NCI-H2196 treated with DMSO at 0.1 percent for 48 hours (cell line): ENCODE results near the gene SAT2.

Source experiments
- DNase-seq: peaks from one replicate; lab custom pipeline; 2025; ENCODE audit not compliant: unreplicated experiment; lab: John Stamatoyannopoulos, UW

SAT2 gene

DNA sequence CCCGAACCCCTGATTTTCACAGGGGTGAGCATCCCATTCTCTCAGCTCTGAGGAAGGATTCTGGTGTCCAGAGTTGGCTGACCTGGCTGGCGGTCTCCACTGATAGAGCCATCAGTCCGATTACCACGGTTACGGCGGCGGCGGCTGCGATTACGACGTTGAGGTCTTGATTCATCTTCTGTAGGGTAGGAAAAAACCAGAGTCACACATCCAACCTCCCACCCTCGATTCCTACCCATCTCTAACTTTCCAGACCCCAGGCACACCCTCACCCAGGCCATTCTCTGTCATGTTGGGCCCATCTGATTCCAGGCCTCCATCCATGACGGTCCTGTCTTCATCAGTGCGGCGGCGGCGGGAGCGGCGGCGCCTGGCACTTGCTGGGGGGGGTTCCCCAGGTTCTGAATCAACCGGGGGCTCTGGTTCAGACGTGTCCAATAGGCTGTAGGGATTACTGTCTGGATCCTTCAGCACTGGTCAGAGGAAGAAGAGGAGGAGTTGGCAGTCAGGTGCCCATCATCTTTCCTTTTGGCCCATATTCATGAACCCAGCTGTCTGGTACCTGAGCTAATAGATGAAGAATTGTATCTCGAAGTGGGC, 35.1 kb downstream of the SAT2 start:
- no peak for DNase-seq

DNA sequence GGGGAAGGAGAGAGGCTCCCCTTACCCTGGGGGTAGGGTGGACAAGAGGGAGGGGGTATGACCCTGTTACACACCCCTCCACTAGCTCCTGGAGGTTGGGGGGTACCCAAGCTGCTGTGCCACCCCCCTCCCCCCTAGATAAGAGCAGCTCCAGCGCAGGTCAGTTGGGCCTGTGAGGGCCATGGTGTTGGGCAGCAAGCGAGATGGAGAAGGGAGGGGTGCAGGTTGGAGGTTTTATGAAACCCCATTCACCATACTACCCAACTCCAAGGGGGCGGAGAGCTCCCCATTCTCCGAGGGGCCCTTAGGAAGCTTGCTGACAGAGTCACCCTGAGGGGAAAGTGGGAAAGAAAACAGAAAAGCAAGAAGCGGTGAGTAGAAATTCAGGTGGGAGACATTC, 36.0 kb downstream of the SAT2 start:
- DNase-seq: no peak

DNA sequence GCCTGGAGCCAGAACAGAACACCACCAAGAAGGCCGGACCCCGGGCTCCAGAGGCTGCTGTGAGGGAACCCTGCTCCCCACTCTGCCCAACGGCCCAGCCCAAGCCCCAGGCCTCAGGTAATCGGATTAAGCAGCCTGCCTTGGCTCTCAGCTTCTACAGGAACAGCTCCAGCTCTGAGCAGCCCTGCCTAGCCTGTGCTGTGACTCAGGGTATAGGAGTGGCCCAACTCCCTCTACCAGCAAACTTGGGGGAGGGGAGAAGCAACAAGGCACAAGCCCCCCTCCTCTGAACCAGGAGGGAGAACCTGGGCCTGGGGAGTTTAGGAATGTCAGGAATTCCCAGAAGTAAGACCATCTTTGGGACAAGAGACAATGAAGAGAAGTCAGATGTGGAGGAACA, 36.9 kb downstream of the SAT2 start:
- no peak for DNase-seq

DNA sequence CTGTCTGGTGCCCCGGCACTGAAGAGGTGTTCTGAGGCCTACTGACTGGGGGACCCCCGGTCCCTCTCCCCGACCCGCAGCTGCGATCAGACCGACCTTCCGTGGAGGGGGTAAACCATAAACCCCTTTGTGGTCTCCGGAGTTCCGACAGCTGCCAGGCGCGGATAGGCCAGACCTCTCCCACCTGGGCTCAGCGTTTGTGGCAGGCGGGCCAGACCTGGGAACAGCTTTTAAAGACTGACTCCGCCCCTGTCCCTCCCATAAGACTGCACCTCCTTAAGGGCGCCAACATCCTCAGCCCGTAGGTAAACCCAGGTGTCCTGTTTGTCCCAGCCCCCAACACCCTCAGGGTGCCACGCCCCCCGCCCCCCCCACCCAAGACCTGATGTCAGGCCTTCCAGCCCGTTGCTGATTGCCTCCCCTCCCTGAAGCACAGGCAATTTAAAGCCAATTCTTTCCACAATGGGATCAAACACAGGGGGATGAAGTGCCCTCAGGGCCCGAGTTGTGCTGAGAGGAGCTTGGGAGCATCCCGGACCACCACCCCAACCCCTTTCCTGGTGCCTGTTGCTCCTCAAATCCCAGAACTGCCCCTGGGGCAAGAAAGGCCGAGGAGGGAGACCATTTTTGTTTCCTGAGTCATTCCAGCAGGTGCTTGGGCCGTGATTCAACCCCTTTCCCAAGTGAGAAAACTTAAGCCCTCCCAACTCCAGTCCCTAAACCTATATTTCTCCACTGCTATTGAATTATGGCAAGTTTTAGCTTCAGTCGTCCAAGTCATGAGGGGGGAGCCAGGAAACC, 37.5 kb downstream of the SAT2 start, which contains the start of gene SOX15:
TSS of gene SOX15 (minus strand) at position 204 of the 801 bp plus-strand sequence. CDS start 418 bp downstream, outside the sequence.
- no peak for DNase-seq

DNA sequence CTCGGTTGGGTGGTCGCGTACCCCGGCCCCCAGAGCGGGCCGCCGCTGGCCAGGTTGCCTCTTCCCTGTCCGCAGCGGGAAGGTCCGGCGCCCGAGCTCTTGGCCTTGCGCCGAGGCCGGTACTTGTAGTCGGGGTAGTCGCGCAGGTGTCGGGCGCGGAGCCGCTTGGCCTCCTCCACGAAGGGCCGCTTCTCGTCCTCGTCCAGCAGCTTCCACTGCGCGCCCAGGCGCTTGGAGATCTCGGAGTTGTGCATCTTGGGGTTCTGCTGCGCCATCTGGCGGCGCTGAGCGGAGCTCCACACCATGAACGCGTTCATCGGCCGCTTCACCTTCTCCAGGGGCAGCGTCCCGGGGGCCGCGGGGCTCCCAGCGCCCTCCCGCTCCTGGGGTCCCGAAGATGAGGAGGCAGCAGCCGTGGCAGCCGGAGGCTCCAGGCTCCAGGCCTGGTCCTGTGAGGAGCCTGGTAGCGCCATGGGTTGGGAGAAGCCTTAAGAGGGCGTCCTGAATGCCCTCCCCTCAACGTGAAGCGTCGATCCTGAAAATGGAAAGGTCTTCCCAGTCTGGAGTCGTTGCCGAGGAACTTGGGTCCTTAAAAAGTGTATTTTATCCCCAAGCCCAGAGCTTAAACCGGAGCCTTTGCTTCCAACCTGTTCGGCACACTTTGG, 38.3 kb downstream of the SAT2 start:
- DNase-seq: no peak

DNA sequence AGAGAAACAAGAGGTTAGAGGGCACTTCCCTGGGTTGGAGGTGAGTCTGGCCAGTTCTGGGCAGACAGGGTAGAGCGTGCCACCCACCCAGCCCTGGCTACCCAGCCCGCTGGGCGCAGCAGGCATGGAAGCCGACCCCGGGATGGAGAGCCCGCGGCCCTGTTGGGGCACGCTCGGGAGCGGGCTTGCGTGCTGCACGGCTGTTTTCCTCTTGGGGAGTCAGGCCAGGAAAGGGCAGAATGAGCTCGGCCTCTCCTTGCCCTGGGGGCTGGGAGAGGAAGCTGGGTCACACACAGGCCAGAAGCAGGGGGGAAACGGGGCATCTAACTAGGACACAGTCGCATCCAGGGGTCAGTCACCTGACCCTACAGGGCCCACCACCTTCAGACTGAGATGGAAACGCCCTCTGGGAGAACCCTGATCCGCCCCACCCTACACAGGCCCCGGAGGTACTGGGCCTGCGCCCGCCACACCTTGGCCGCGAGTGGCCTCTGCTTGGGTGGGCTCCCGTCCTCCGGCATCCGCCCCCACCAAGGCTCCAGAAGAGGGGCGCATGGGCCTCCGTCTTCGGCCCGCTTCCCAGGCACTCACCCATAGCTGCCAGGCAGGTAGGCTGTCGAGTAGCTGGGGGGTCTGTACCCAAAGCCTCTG, 38.9 kb downstream of the SAT2 start:
- no peak for DNase-seq

DNA sequence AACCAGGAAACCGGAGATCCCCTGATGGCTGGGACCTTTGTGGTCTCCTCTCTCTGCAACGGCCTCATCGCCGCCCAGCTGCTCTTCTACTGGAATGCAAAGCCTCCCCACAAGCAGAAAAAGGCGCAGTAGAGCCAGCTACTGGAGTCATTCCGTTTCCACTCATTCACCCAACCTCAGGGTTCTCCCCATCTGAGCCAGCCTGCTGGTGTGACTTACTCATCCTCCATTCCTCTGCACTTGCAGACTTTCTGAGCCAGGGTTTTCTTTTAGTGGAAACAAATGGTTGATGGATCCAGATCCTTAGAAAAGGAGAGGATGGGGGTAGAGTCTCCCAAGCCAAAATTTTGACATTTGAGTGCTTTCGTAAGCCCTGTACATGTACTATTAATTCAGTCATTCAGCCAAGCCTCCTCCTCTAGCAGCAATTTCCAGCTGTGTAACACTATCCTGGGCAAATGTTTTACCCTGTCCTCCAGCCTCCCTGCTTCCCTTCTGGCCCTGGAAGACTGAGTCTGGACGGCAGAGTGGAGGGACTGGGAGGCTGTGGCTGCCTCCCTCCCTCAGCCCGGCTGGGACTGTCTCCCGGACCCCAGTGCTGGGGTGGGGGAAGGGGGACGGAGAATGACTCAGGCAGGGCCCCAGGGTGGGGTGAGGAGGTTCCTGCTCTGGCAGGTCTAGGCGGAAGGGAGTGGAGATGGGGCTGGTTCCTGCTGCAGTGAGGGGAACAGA, 40.0 kb downstream of the SAT2 start:
- DNase-seq: no peak

DNA sequence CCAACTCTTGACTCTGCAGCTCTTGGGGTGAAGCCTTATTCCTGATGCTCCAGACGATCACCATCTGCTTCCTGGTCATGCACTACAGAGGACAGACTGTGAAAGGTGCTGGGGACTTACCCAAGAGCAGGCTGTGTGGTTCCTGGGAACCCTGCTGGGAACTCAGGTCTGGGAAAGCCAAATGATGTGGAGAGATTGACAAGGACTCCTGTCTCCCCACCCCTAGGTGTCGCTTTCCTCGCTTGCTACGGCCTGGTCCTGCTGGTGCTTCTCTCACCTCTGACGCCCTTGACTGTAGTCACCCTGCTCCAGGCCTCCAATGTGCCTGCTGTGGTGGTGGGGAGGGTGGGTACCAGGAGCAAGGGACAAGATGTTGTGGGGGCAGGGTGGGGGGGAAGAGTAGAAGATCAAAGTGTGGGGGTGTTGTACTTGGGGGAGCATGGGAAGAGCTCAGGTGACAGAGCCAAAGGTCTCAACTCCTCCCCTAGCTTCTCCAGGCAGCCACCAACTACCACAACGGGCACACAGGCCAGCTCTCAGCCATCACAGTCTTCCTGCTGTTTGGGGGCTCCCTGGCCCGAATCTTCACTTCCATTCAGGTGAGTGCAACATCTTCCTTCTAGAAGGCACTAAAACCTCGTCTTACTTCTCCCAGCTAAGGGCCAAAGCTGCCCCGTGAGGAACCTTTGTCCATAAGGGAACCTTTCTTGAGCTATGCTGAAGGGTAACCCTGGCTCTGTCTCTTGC, 40.8 kb downstream of the SAT2 start:
- DNase-seq: no peak

DNA sequence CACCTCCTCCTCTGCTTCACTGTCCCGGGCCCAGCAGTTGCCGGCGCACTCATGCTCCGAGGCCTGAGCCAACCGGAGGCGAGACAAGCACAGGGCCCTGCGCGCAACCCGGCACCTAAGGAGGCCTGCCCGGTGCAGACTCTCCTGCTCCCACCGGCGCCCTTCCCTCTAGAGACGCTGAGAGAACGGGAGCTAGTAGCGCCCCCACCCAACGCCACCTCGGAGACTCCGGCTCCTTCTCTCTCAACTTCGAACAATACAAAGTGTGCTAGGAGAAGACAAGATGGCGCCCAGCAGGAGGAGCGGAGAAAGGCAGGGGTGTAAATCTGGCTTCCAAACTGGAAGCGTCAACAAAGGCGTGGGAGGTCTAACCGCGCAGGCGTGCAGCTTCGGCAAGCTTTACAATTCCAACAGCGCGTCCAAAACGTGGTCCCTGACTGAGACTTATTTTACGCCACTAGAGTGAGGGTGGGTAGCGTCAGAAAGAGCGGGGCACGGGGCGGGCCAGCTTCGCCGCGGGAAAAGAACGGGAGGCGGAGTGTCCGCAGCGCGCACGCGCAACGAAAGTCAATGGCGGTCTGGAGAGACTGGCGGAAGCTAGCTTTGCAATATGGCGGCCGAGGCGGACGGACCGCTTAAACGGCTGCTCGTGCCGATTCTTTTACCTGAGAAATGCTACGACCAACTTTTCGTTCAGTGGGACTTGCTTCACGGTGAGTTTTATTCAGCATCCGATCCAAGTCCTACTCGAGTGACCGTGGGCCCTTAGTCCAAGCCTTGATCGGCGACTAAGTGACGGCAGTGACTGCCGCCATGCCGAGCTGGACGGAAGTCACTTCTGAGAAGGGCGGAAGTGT, 44.1 kb downstream of the SAT2 start, which contains the start of gene MPDU1:
TSS of gene MPDU1 (plus strand) at position 600 of the 857 bp plus-strand sequence. CDS start at position 611, 11 bp downstream.
- DNase-seq: peak; percentile 88

DNA sequence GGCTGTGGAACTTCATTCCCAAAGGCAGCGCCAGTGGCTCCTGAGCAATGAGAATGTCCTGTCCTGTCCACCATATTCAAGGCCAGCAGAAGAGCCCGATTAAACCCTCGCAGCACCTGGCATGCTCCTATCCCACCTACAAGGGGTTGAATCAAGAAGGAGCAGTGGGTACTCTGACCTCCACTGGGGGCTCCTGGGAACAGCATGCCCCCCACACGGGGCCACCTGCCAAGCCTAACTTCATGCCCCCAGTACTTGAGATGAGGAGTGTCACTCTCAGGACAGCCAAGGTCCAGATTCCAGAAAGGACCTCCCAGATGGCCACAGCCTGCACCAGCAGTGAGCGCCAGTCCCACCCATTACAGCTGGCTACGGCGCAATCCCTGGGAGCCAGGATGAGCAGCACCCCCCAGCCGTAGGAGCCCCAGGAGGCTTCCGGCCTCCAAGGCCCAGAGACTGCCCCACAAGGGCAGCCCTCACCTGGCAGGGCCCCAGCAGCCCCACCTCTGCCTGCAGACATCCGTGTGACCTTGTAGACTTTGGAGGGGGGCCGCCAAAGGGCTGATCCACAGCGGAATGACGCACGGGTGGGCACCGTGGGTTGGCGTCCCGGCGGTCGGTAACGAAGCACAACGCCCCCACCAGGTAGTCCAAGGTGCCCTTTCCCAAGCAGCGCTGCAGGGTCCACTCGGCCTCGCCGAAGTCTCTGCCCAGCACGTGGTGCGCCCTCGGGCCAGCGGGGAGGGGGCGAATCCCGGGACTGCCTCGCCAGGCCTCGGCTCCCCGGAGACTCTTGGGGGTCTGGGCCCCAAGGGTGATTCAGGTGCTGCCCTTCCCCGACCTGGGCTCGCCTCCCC, 45.0 kb downstream of the SAT2 start:
- no peak for DNase-seq

DNA sequence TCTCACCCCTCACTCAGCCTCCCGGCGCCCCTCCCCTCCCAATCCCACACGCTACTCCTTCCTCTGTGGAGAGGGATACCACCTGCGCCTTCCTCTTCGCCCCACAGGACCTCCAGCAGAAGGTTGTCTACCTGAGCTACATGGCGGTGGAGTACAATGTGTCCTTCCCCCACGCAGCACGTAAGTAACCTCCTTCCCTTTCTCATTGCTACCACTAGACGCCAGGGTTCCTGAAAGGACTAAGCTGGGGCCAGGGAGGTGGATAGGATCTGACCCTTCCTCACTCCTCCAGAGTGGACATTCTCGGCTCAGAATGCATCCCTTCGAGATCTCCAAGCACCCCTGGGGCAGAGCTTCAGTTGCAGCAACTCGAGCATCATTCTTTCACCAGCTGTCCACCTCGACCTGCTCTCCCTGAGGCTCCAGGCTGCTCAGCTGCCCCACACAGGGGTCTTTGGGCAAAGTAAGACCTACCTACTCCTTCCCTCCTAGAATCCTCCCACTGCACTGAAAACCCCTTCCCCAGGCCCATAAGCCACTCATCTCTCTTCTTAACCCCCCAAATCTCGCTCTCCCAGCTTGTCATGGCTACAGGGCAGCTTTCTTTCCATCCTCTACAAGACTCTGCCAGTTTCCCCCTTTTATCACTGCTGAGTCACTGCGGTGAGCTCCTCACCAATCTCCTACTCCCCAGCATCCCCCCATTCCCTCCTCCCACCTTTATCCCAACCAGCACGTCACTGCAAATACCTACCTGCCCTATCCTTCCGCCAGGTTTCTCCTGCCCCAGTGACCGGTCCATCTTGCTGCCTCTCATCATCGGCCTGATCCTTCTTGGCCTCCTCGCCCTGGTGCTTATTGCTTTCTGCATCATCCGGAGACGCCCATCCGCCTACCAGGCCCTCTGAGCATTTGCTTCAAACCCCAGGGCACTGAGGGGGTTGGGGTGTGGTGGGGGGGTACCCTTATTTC, 46.7 kb downstream of the SAT2 start:
- DNase-seq: no peak

DNA sequence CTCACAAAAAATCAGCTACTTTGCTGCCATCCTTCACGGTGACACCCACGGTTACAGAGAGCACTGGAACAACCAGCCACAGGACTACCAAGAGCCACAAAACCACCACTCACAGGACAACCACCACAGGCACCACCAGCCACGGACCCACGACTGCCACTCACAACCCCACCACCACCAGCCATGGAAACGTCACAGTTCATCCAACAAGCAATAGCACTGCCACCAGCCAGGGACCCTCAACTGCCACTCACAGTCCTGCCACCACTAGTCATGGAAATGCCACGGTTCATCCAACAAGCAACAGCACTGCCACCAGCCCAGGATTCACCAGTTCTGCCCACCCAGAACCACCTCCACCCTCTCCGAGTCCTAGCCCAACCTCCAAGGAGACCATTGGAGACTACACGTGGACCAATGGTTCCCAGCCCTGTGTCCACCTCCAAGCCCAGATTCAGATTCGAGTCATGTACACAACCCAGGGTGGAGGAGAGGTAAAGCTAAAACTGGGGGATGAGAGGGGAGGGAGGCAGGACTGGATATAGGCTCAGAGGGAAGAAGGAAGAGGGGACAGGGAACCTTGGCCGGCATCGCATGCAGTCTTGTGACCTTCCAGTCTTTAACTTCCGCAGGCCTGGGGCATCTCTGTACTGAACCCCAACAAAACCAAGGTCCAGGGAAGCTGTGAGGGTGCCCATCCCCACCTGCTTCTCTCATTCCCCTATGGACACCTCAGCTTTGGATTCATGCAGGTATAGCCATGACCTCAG, 47.6 kb downstream of the SAT2 start:
- no peak for DNase-seq

DNA sequence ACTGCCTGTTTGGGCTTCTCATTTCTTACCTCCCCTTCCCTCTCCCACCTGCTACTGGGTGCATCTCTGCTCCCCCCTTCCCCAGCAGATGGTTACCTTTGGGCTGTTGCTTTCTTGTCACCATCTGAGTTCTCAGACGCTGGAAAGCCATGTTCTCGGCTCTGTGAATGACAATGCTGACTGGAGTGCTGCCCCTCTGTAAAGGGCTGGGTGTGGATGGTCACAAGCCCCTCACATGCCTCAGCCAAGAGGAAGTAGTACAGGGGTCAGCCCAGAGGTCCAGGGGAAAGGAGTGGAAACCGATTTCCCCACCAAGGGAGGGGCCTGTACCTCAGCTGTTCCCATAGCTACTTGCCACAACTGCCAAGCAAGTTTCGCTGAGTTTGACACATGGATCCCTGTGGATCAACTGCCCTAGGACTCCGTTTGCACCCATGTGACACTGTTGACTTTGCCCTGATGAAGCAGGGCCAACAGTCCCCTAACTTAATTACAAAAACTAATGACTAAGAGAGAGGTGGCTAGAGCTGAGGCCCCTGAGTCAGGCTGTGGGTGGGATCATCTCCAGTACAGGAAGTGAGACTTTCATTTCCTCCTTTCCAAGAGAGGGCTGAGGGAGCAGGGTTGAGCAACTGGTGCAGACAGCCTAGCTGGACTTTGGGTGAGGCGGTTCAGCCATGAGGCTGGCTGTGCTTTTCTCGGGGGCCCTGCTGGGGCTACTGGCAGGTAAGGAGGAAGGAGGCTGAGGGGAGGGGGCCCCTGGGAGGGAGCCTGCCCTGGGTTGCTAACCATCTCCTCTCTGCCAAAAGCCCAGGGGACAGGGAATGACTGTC, 48.4 kb downstream of the SAT2 start, which contains the start of gene CD68:
TSS of gene CD68 (plus strand) at position 638 of the 833 bp plus-strand sequence. CDS start at position 678, 40 bp downstream.
- DNase-seq: no peak

DNA sequence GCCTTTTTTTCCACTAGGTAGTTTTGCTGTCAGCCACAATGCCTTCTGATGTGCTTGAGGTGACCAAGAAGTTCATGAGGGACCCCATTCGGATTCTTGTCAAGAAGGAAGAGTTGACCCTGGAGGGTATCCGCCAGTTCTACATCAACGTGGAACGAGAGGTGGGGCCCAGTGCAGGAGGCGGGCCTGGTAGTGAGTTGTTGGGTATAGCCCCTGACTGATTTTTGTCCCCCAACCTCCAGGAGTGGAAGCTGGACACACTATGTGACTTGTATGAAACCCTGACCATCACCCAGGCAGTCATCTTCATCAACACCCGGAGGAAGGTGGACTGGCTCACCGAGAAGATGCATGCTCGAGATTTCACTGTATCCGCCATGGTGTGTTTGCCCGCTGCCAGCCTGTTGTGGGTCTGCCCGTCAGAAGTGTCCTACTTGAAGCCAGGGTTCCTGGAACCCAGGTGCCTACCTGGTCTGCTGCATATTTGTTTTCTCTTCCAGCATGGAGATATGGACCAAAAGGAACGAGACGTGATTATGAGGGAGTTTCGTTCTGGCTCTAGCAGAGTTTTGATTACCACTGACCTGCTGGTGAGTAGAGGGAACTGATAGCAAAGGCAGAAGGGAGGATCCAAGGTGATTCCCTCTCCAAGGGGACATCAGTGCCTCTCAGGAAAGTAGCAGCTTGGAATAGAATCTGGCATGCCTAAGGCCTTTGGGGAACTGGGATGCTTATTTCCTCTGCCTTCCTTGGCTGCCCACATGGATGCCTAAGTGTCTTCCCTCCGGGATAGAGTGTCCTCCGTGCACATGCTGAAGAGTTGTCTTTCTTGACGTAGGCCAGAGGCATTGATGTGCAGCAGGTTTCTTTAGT, 50.1 kb downstream of the SAT2 start:
- DNase-seq: no peak
